GM19452 (cell line): ENCODE measurements around the gene PFKP.

Source experiments
- ATAC-seq: cut with Tn5 transposase; IDR thresholded peaks from one replicate; pipeline ENCODE4 v1.9.1; 2021; ENCODE audit not compliant: unreplicated experiment

Gene PFKP

GRCh38 chr10:3067118-3067858 is at the start of gene PFKP:
Gene PFKP, plus strand, starts transcription at chr10:3067548. Its CDS starts 48 bp downstream, at chr10:3067596.
- ATAC-seq = peak; percentile 45

GRCh38 chr10:3018247-3018646 is 49.1 kb upstream of the PFKP start:
- ATAC-seq = no peak

- ATAC-seq = no peak
Measured at GRCh38 chr10:3020311-3020710, 47.0 kb upstream of the PFKP start.

- no peak for ATAC-seq
Measured at GRCh38 chr10:3020881-3021280, 46.5 kb upstream of the PFKP start.

- ATAC-seq = no peak
Measured at GRCh38 chr10:3022027-3022426, 45.3 kb upstream of the PFKP start.

- ATAC-seq = no peak
Measured at GRCh38 chr10:3023892-3024291, 43.5 kb upstream of the PFKP start.

GRCh38 chr10:3025026-3025683 is 42.2 kb upstream of the PFKP start:
- no peak for ATAC-seq

GRCh38 chr10:3027866-3028265 is 39.5 kb upstream of the PFKP start:
- no peak for ATAC-seq

GRCh38 chr10:3028441-3028840 is 38.9 kb upstream of the PFKP start:
- no peak for ATAC-seq

GRCh38 chr10:3030765-3031164 is 36.6 kb upstream of the PFKP start:
- ATAC-seq = no peak

- no peak for ATAC-seq
Measured at GRCh38 chr10:3031490-3031889, 35.9 kb upstream of the PFKP start.

- ATAC-seq = no peak
Measured at GRCh38 chr10:3033925-3034324, 33.4 kb upstream of the PFKP start.

GRCh38 chr10:3034616-3035015 is 32.7 kb upstream of the PFKP start:
- no peak for ATAC-seq

GRCh38 chr10:3036155-3037021 is 31.0 kb upstream of the PFKP start:
- peak; percentile 95 for ATAC-seq

- ATAC-seq = no peak
Measured at GRCh38 chr10:3037182-3037581, 30.2 kb upstream of the PFKP start.

- no peak for ATAC-seq
Measured at GRCh38 chr10:3040069-3040468, 27.3 kb upstream of the PFKP start.

- ATAC-seq = no peak
Measured at GRCh38 chr10:3042589-3042988, 24.8 kb upstream of the PFKP start.

GRCh38 chr10:3043512-3044368 is 23.6 kb upstream of the PFKP start:
- peak; percentile 84 for ATAC-seq

- ATAC-seq = no peak
Measured at GRCh38 chr10:3045471-3046209, 21.7 kb upstream of the PFKP start.

- no peak for ATAC-seq
Measured at GRCh38 chr10:3046210-3046779, 21.1 kb upstream of the PFKP start.
